ENCODE results near the gene CDH24. TPM values are rescaled to one million over a fixed set of nuclear protein-coding genes. Genes with fewer than 3 reads are reported as not detected.

CDH24 gene
- total and polyA plus RNA-seq, 2 donors (not counting 1 experiment from before 2014, with no cell fraction given), result 0.96 to 1.0 TPM

DNA sequence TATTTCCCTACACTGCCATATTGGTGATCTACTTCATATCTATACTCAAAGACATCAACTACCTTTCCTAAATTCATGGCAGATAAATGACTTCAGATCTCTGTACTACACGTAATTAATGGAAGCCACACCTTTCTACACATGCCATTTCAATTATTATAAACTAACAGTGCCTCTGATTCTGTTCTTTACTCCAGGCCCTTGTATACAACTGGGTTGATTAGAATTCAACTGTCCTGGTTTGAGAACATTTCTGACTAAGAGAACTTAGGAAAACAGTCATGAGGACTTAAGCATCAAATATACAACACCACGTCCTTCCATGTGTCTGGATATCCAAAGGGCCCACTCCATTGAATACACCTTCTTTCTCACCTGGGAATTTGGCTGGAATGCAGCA, 35.8 kb upstream of the CDH24 start:
- no peak overlapping the region for H3K27ac ChIP-seq (ENCODE audit: low read length in 2 of 2)
- DNase-seq, result no peak
- ChIA-PET POLR2A (no interaction called here), CTCF (interaction anchor here (0.8 to 3.7 kb wide), 5 partner anchors 16 to 107 kb away, joined by 3 to 29 read pairs (median 3); no protein-coding TSS in a partner anchor)
- peaks cover 20 to 24% of the 10 kb centered on the region in 2 donors for H3K4me1 ChIP-seq (ENCODE audit: control insufficient read depth in 2 of 2, insufficient read depth in 2 of 2, low read length in 2 of 2)
- Mint-ChIP-seq H3K27me3 (no peaks in the 10 kb centered on the region), H3K27ac (peak overlapping the region; percentile 2), H3K4me3 (peak overlapping the region; percentile 59), H3K4me1 (peaks cover 33% of the 10 kb centered on the region), H3K9me3 (ENCODE audit: insufficient read depth) (no peaks in the 10 kb centered on the region)
- H3K4me2 ChIP-seq (replicated peaks; ENCODE audit: low read depth, low read length, poor library complexity, severe bottlenecking), result peak overlapping the region; percentile 85
- peak overlapping the region; percentile 83 for H3K9ac ChIP-seq (ENCODE audit: low read length)
- TF ChIP-seq EZH2 (IDR thresholded peaks at IDR 0.05; ENCODE audit: borderline replicate concordance, insufficient read depth, low read depth, low read length, poor library complexity, severe bottlenecking), result no peak
- TF ChIP-seq, protein P1, sequence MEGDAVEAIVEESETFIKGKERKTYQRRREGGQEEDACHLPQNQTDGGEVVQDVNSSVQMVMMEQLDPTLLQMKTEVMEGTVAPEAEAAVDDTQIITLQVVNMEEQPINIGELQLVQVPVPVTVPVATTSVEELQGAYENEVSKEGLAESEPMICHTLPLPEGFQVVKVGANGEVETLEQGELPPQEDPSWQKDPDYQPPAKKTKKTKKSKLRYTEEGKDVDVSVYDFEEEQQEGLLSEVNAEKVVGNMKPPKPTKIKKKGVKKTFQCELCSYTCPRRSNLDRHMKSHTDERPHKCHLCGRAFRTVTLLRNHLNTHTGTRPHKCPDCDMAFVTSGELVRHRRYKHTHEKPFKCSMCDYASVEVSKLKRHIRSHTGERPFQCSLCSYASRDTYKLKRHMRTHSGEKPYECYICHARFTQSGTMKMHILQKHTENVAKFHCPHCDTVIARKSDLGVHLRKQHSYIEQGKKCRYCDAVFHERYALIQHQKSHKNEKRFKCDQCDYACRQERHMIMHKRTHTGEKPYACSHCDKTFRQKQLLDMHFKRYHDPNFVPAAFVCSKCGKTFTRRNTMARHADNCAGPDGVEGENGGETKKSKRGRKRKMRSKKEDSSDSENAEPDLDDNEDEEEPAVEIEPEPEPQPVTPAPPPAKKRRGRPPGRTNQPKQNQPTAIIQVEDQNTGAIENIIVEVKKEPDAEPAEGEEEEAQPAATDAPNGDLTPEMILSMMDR (IDR thresholded peaks at IDR 0.05), result no peak
- no peaks in the 10 kb centered on the region for H3K9me3 ChIP-seq (ENCODE audit: control extremely low read depth in 1 of 3, control insufficient read depth in 2 of 3, insufficient read depth in 1 of 3, low read length in 2 of 3)
- H3K36me3 ChIP-seq (replicated peaks in 1 of 2; ENCODE audit: control extremely low read depth in 1 of 2, control insufficient read depth in 1 of 2, extremely low read depth in 1 of 2, insufficient read depth in 2 of 2, low read length in 1 of 2), result peaks cover 8 to 57% of the 10 kb centered on the region in 2 experiments
- intact Hi-C loops (cut with micrococcal nuclease), result loop anchor here (5.0 to 10.0 kb wide), 5 partner anchors 36 to 1828 kb away; partner anchors contain the start of genes CDH24, EMC9, HNRNPC and PSME2
- H3K79me2 ChIP-seq (ENCODE audit: control insufficient read depth, insufficient read depth, low read length), result peaks cover 93% of the 10 kb centered on the region
- no peaks in the 10 kb centered on the region for H3K27me3 ChIP-seq (replicated peaks in 1 of 4; ENCODE audit: control extremely low read depth in 1 of 4, control insufficient read depth in 3 of 4, insufficient read depth in 4 of 4, low read length in 3 of 4)
- no peak overlapping the region for H2AFZ ChIP-seq (ENCODE audit: insufficient read depth, low read depth, low read length, poor library complexity, severe bottlenecking)
- H3K4me3 ChIP-seq (ENCODE audit: control extremely low read depth in 1 of 5, extremely low read depth in 1 of 5, insufficient read depth in 1 of 5, low read depth in 2 of 5, low read length in 4 of 5), result no peak overlapping the region
- peaks cover 57% of the 10 kb centered on the region for H4K20me1 ChIP-seq (ENCODE audit: control insufficient read depth, insufficient read depth, low read length, poor library complexity, severe bottlenecking)
- ATAC-seq (ENCODE audit: low read depth), result no peak
- 100% methylated on average over 1 of the region's 2 CpGs for WGBS (ENCODE audit: insufficient coverage)

All from B cell (primary cell).